ENCODE data around the gene RAET1G.

- TF ChIP-seq EP300 (IDR thresholded peaks at IDR 0.05) (no peak), CTCF (IDR thresholded peaks at IDR 0.05) (no peak)
Observed at GRCh38 chr6:149900620-149901443, 22.1 kb downstream of the RAET1G start.

Data from upper lobe of left lung (tissue), 4 donors.